HepG2 (cell line): ENCODE data around the gene HIPK4. TPM values are rescaled to one million over a fixed set of nuclear protein-coding genes. Genes with fewer than 3 reads are reported as not detected.

Experiments used
- AKAP8 ChIP-seq: sonication (generic); formaldehyde crosslinking; IDR thresholded peaks from 2 replicates; pipeline ENCODE4 v1.5.1; 2020; ENCODE audit warnings: mild to moderate bottlenecking, missing genetic modification reagents
- ATF7-NPFF ChIP-seq: sonication (generic); formaldehyde crosslinking; IDR thresholded peaks from 2 replicates; pipeline ENCODE4 v1.8.1; 2023; ENCODE audit warnings: mild to moderate bottlenecking, low read depth, missing genetic modification reagents, moderate library complexity
- CREM ChIP-seq, 2 experiments: sonication (generic) in 1 of 2; formaldehyde crosslinking in 1 of 2; IDR thresholded peaks; 2 replicates each; pipeline versions ENCODE4 v1.4.0 to v1.6.1; 2016 to 2020; ENCODE audit warnings: antibody characterized with exemption in 1 of 2, mild to moderate bottlenecking in 1 of 2, missing genetic modification reagents in 1 of 2
- FOXP4 ChIP-seq: sonication (generic); formaldehyde crosslinking; IDR thresholded peaks from 2 replicates; pipeline ENCODE4 v1.4.0; 2020; ENCODE audit warnings: missing genetic modification reagents
- HMGXB4 ChIP-seq, 2 experiments: sonication (generic) in 1 of 2; formaldehyde crosslinking in 1 of 2; IDR thresholded peaks; 2 replicates each; pipeline versions ENCODE4 v1.4.0 to v1.6.1; 2018 to 2020; ENCODE audit warnings: missing genetic modification reagents in 2 of 2, borderline replicate concordance in 1 of 2, low read depth in 1 of 2, mild to moderate bottlenecking in 1 of 2, missing biosample characterization in 1 of 2
- IKZF5 ChIP-seq: IDR thresholded peaks from 2 replicates; pipeline ENCODE4 v1.6.1; 2018; ENCODE audit warnings: missing genetic modification reagents, mild to moderate bottlenecking, missing compliant biosample characterization
- MED13 ChIP-seq: sonication (generic); formaldehyde crosslinking; IDR thresholded peaks from 2 replicates; pipeline ENCODE4 v1.5.0; 2020; ENCODE audit warnings: missing genetic modification reagents
- NFE2 ChIP-seq: sonication (generic); formaldehyde crosslinking; IDR thresholded peaks from 2 replicates; pipeline ENCODE4 v1.4.0; 2020; ENCODE audit warnings: missing genetic modification reagents
- PRMT3 ChIP-seq: sonication (generic); formaldehyde crosslinking; IDR thresholded peaks from 2 replicates; pipeline ENCODE4 v1.8.1; 2022; ENCODE audit warnings: low read depth, mild to moderate bottlenecking, moderate library complexity, missing genetic modification reagents, borderline replicate concordance
- SNRNP70 ChIP-seq: fragments of 200-400 bp; formaldehyde crosslinking; IDR thresholded peaks from 2 replicates; pipeline ENCODE4 v1.6.1; 2017; ENCODE audit warnings: mild to moderate bottlenecking, low read depth, low read length, moderate library complexity
- ZNF710 ChIP-seq: sonication (generic); formaldehyde crosslinking; IDR thresholded peaks from 2 replicates; pipeline ENCODE4 v1.5.0; 2020; ENCODE audit warnings: mild to moderate bottlenecking, missing genetic modification reagents, borderline replicate concordance
- polyA plus RNA-seq, 8 experiments: library from polyadenylated mRNA; depleted of rRNA in 3 of 8; stranded (reverse) in 7 of 8; unstranded in 1 of 8; fragments of >200 nt; fragmentation: Illumina TruSeq in 4 of 8; extraction: Trizol in 4 of 8; gene quantifications; 2 replicates each; pipeline versions ENCODE4 v1.2.1 to v1.2.3, GENCODE V29; 2011 to 2016; ENCODE audit warnings: low read depth in 4 of 8, missing spikeins in 1 of 8, mixed read lengths in 1 of 8; ENCODE audit not compliant: insufficient read depth in 1 of 8
- total RNA-seq, 5 experiments: library from RNA; depleted of rRNA; stranded (reverse); fragments of >200 nt; fragmentation: Illumina TruSeq; extraction: Trizol; gene quantifications; 2 replicates each; pipeline ENCODE4 v1.2.3, GENCODE V29; 2016; ENCODE audit warnings: low read depth in 1 of 5
- TF ChIP-seq, protein P1 (sequence below): sonication (generic); formaldehyde crosslinking; IDR thresholded peaks from 2 replicates; pipeline ENCODE4 v1.5.0; 2020; ENCODE audit warnings: missing genetic modification reagents, mild to moderate bottlenecking, borderline replicate concordance

The HIPK4 gene
- total and polyA plus RNA-seq, 2 of the 13 experiments (the other 11 are each of a cell fraction or from before 2014, with no cell fraction given) = 0.03 TPM; not detected in 1

DNA sequence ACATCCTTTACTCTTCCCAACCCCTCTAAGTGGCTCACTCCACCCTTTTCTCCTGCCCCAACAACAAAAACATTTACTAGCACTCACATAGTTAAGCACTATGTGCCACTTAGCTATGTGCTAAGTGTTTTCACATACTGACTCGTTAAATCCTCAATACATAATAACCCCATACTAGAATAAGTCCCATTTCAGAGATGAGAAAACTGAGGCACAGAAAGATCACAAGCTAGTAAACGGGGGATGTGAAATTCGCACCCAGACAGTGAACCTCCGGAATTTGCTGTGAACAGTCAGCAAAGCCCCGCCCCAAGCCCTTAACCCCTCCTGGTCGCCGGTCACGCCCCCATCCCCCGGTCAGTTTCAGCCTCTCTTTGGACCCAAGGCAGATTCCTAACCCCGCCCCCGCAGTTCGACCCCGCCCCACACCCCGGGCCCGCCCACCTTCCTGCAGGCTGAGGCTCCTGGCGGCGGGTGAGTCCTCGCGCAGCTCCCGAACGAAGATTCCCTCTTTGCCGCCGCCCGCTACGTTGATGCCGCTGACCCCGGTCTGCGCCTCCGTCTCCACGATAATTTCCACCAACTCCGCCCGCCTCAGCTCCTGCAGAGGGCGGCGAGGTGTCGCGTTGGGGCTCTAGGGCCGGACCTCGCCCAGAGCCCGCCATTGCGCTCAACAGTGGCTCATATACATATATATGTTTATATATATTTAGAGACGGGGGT, 13.4 kb upstream of the HIPK4 start (continued):
- TF ChIP-seq AKAP8 (CRISPR knock-in tag) = no peak
- TF ChIP-seq ATF7-NPFF = no peak
- 0 out of 2 replicates have a peak, but pooled peaks have one; percentile 5 for TF ChIP-seq FOXP4 (CRISPR knock-in tag)
- no peak; the same call in 1 of the 2 replicates for TF ChIP-seq MED13 (CRISPR knock-in tag)
- TF ChIP-seq, protein P1, sequence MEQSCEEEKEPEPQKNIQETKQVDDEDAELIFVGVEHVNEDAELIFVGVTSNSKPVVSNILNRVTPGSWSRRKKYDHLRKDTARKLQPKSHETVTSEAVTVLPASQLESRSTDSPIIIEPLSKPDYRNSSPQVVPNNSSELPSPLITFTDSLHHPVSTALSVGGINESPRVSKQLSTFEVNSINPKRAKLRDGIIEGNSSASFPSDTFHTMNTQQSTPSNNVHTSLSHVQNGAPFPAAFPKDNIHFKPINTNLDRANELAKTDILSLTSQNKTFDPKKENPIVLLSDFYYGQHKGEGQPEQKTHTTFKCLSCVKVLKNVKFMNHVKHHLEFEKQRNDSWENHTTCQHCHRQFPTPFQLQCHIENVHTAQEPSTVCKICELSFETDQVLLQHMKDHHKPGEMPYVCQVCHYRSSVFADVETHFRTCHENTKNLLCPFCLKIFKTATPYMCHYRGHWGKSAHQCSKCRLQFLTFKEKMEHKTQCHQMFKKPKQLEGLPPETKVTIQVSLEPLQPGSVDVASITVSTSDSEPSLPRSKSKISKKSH = no peak
- no peak for TF ChIP-seq CREM (IDR thresholded peaks at IDR 0.05)
- no peak for TF ChIP-seq CREM (CRISPR knock-in tag; IDR thresholded peaks at IDR 0.05)
- no peak for TF ChIP-seq SNRNP70
- no peak for TF ChIP-seq PRMT3
- TF ChIP-seq HMGXB4 (CRISPR knock-in tag; IDR thresholded peaks at IDR 0.05; ENCODE audit: borderline replicate concordance in 1 of 2, low read depth in 1 of 2) = peak in 1 of 2 experiments; percentile 59; a peak in 1 of 4 replicates
- TF ChIP-seq ZNF710 = no peak
- TF ChIP-seq IKZF5 (CRISPR knock-in tag) = no peak
- TF ChIP-seq NFE2 (CRISPR knock-in tag) = no peak
